Smooth muscle cell of the brain vasculature (primary cell): ENCODE measurements around the gene SHISA3.

Experiments used
- DNase-seq: peaks from one replicate; pipeline ENCODE4 v3.0.0-alpha.2; 2012; ENCODE audit warnings: low read depth, low spot score

The SHISA3 gene

DNA sequence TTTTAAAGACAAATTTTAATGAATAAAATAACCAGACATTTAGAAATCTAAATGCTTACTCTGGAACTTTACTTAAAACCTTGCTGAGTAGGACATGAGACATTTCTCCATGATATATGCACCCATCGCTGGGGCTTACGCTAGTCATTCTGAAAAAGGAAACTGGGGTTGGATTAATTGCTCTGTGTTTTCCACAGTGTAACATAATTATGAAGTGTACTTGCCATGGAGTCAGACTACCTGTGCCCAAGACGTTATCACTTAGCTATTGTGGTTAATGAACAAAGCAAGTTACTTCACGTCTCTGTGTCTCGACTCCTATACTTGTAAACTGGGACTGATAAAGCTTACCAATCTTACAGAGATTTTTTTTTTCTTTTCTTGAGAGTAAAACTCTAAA, 47.8 kb downstream of the SHISA3 start:
- DNase-seq = no peak

DNA sequence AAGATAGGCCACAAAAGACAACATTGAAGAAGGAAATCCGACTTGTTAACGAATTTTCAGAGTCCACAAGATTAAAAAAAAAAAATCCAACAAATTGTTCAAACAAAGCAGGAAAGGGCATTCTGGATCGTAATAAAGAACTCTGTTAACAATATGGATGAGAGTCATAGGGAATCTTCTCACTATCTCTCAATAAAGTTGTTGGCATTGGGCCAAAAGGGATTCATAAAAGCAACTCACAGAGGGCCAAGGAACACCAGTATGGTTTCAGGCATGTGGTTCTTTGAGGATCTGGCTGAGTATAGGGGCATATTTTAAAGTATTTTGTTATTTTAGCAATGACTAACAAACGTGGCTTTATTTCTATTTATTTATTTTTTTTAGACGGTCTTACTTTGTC, 49.5 kb downstream of the SHISA3 start:
- DNase-seq = no peak
